ENCODE results near the gene LPP.

Gene LPP

DNA sequence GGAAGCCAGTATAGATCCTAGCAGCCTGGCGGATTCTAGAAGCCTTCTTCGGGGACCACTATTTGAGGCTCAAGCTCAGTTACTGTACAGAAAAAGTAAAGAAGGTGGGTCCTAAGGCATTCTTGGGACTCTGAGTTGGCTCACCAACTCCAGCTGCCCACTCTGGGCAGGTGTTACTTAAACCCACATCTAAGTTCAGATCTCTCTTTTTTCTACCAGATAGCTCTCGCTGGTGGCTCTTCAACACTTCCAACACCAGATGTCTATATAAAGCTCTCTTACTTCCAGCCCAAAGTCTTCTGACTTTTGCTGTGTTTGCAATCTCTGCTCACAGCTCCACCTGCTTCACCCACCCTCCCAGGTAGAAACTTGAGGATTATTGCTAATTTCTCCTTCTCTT lies 785.0 kb downstream of the LPP start:
- Histone ChIP-seq H3K27me3 (ENCODE audit: control insufficient read depth, insufficient read depth, low read length) (no peaks in the 10 kb centered on the region), H3K9me3 (ENCODE audit: control insufficient read depth, insufficient read depth, low read length) (no peaks in the 10 kb centered on the region), H3K4me3 (ENCODE audit: low read depth, low read length) (no peak overlapping the region), H3K4me1 (ENCODE audit: control insufficient read depth, insufficient read depth, low read length) (peaks cover 5% of the 10 kb centered on the region), H3K9ac (ENCODE audit: low read depth, low read length) (no peak overlapping the region), H3K36me3 (ENCODE audit: control insufficient read depth, insufficient read depth, low read length) (no peaks in the 10 kb centered on the region)

DNA sequence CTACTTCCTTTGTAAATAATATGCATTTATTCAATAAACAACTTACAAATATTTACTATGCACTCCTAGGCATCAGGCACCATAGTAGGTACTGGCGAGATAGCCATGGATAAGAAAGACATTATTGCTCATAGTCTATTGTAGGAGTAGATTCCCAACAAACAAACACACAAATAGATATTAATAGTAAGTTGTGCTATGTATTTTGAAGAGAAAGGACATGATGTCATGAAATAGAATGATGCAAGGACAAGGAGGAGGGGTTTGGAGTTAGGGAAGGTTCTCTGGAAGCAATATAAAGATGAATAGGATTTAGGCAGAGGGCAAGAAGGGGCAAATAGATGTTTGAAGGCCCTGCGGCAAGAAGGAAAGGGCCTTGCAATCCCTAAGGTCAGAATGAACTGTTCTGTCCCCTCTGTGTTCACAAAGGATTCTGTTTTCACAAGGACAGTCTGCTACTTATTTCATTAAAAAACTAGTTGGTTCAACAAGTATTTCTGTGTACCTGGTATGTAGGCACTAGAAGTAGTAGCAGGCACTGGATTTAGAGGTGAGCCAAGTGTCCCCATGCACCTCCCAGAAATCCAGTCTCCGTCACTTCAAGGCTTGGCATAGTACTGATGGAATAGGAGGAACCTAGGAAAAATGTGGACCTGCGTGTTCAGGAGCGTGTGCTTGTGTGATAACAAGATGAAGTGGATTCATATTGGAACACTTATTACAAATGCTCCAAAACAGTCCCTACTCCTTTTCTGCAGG lies 786.0 kb downstream of the LPP start:
- Histone ChIP-seq H3K36me3 (ENCODE audit: control insufficient read depth, insufficient read depth, low read length) (no peaks in the 10 kb centered on the region), H3K9me3 (ENCODE audit: control insufficient read depth, insufficient read depth, low read length) (no peaks in the 10 kb centered on the region), H3K9ac (ENCODE audit: low read depth, low read length) (no peak overlapping the region), H3K27me3 (ENCODE audit: control insufficient read depth, insufficient read depth, low read length) (no peaks in the 10 kb centered on the region), H3K4me3 (ENCODE audit: low read depth, low read length) (no peak overlapping the region), H3K4me1 (ENCODE audit: control insufficient read depth, insufficient read depth, low read length) (peaks cover 5% of the 10 kb centered on the region)
